GM10248 (cell line): ENCODE results near the gene SH3RF1.

Source experiments
- CTCF ChIA-PET: fragments of 300-600 bp; sonication (Branson Sonifier 250); formaldehyde crosslinking; extraction: SDS; loops from one replicate; lab custom pipeline; 2021; ENCODE audit warnings: antibody characterized with exemption; lab: Yijun Ruan, JAX
- POLR2A ChIA-PET: fragments of 350-650 bp; sonication (Branson Sonifier 250); formaldehyde crosslinking; extraction: SDS; loops from one replicate; lab custom pipeline; 2020; ENCODE audit warnings: antibody characterized with exemption; lab: Yijun Ruan, JAX
- DNase-seq: peaks from one replicate; pipeline ENCODE4 v3.0.0; 2012; ENCODE audit errors: extremely low spot score
- TF ChIP-seq, protein P1 (sequence below): IDR thresholded peaks from 2 replicates; pipeline ENCODE4 v1.5.1; 2012; ENCODE audit warnings: mild to moderate bottlenecking, low read depth; ENCODE audit errors: extremely low read depth, missing control alignments, control extremely low read depth

The SH3RF1 gene

DNA sequence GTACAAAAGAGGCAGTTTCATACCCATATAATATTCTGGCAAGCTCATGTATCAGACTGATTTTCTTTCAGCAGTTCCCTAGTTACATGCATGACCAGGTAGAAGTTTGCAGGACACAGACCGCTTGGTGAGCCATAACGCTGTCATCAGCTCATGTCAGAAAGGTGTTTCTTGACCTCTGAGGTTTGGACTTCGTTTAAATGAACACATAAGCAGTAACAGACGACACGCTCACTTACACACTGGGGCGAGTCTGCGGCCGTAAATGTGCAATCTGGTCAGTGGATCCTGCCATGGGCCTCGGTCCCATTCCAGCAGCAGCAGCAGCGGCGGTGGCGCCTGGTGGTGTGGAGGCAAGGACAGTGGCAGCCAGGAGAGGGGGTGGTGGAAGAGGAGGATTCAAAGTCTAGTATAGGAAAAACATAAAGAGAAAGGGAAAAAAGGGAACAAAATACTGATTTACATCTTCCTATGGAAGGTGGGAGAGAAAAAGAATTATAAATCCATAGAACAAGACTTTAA, 148.8 kb downstream of the SH3RF1 start:
- TF ChIP-seq, protein P1, sequence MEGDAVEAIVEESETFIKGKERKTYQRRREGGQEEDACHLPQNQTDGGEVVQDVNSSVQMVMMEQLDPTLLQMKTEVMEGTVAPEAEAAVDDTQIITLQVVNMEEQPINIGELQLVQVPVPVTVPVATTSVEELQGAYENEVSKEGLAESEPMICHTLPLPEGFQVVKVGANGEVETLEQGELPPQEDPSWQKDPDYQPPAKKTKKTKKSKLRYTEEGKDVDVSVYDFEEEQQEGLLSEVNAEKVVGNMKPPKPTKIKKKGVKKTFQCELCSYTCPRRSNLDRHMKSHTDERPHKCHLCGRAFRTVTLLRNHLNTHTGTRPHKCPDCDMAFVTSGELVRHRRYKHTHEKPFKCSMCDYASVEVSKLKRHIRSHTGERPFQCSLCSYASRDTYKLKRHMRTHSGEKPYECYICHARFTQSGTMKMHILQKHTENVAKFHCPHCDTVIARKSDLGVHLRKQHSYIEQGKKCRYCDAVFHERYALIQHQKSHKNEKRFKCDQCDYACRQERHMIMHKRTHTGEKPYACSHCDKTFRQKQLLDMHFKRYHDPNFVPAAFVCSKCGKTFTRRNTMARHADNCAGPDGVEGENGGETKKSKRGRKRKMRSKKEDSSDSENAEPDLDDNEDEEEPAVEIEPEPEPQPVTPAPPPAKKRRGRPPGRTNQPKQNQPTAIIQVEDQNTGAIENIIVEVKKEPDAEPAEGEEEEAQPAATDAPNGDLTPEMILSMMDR, result no peak
- DNase-seq, result no peak
- ChIA-PET POLR2A (no interaction called here), CTCF (interaction anchor here (1.0 to 3.5 kb wide), 3 partner anchors 10 to 58 kb away, joined by 3 to 11 read pairs (median 4); no protein-coding TSS in a partner anchor)

DNA sequence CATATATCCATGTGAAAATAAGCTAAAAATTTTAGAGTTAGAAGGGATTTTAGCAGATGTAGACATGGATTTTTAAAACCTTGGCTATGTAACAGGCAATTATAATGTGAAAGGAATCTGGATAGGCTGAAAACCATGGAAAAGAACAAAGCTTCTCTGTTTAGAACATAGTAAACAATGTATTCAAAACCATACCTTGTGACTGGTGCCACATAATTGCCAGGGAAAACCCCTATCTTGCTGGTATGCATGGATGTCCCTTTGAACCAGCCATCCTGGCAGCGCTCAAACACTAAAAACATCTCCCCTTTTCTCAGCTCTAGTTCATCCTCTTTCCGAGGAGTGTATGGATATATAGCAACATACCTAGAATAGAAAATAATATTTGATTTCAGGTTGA, 150.1 kb downstream of the SH3RF1 start:
- POLR2A ChIA-PET, result no interaction called here
- CTCF ChIA-PET, result interaction anchor here (1.0 to 3.5 kb wide), 5 partner anchors 9 to 23 kb away, joined by 3 to 11 read pairs (median 3); no protein-coding TSS in a partner anchor
- TF ChIP-seq, protein P1, result no peak
- no peak for DNase-seq

DNA sequence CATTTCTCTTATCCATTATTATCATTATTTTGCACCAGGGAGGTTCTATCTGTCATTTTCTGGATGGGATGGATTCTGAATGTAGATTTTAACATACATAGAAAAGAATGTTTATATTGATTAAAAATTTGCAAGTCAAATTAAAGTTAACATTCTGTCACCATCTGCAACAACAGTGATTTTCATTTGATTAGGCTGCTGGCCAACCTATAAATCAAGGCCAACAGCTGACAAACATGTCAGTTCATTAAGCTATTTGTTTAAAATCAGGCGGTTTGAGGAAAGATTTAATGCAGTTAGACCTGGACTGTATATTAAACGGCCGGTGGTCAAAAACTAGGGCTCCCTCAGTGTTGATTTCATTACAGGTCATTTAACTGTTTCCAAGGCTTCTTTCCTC, 151.2 kb downstream of the SH3RF1 start:
- TF ChIP-seq, protein P1, result no peak
- DNase-seq, result no peak
- POLR2A ChIA-PET, result no interaction called here
- CTCF ChIA-PET, result interaction anchor here (1.0 to 1.7 kb wide), 3 partner anchors 10 to 127 kb away, joined by 3 to 6 read pairs (median 4); no protein-coding TSS in a partner anchor

DNA sequence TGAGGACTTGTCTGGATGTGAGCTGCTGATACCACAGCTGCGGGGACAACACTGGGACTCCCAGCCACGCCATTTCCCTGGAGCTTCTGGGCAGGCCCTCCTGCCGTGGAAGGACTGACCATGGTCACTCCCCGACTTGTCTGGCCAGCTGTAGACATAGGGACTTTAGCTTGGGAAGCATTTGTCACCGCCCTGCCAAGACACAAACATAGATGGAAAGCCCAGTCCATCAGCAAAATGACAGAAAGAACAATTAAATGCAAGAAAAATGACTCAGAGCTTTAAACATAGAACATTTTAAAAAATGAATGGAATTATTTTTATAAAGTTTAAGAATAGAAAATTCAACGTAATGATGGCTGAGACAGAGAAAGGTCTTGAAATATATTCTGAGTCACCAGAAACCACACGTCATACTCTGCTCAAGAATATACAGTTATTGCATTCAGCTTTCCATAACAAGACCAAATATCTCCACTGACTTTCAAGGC, 153.1 kb downstream of the SH3RF1 start:
- TF ChIP-seq, protein P1, result no peak
- POLR2A ChIA-PET, result no interaction called here
- DNase-seq, result no peak
- CTCF ChIA-PET, result interaction anchor here (0.8 to 1.5 kb wide), 5 partner anchors 9 to 93 kb away, joined by 3 to 6 read pairs (median 3); no protein-coding TSS in a partner anchor

DNA sequence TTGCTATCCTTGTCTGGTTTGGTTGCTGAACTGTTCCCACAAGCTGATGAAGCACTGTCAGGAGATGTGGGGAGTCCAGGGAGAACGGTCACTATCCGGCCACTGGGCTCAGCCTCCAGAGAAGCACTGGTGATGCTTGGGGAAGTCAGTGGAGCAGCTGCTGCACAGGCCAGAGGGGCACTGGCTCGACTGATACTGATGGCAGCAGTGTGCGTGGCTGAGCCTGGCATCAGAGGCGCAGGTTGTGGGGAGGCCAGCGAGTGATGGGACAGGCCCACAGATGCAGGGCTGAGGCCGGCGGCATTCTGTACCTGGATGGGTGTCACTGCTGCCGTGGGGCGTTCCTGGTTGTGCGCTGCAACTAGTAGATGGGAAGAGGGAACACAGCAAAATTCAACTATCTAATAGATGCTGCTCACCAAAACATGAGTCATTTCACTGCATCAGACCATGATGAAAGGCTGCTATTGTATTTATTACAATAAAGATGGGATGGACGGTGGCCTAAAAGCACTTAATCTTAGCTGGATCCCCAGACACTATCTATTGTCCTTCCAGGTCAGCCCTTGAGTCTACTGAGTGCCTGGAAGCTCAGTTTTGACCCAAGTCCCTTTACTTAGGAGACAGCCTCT, 154.4 kb downstream of the SH3RF1 start:
- TF ChIP-seq, protein P1, result no peak
- ChIA-PET CTCF (interaction anchor here (0.7 to 2.0 kb wide), 3 partner anchors 9 to 369 kb away, joined by 3 to 9 read pairs (median 3); no protein-coding TSS in a partner anchor), POLR2A (no interaction called here)
- DNase-seq, result no peak

DNA sequence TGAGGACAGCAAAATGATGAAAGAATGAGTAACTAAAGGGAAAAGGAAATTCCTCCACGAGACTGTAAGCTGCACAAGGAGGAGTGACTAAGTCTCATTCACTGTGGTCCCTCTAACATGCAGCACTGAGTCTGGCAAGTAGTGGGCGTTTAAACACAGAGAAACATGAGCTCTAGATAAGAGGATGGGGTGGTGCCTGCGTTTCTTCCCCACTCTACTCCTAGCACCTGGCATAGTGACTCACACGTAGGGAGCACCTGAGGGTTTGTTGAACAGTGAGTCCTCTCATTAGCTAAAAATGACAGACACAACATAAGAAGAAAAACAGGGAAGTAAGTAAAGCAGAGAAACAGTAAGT, 154.9 kb downstream of the SH3RF1 start:
- TF ChIP-seq, protein P1, result no peak
- DNase-seq, result no peak
- POLR2A ChIA-PET, result no interaction called here
- CTCF ChIA-PET, result interaction anchor here (0.9 to 2.0 kb wide), 2 partner anchors 9 to 16 kb away, joined by 3 to 9 read pairs; no protein-coding TSS in a partner anchor
